Measurements from ENCODE around the gene KHK. TPM values are rescaled to one million over a fixed set of nuclear protein-coding genes. Genes with fewer than 3 reads are reported as not detected.

Gene KHK
- total RNA-seq, 1 donor from 2014 or later = 3.3 TPM

DNA sequence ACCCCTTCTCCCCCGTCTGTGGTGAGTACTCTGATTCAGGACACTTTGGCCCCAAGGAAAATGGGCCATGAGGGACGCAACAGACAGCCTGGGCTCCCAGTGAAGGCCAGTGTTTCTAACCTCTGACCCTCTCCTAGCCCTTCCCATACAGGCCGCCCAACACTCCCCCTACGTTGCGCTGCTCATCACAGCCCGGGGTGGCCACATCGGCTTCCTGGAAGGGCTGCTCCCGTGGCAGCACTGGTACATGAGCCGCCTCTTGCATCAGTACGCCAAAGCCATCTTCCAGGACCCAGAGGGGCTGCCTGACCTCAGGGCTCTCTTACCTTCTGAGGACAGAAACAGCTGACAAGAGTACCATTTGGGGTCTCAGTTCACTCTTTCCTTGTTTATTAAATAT, 43.8 kb downstream of the KHK start:
- H3K36me3 ChIP-seq = no peaks in the 10 kb centered on the region
- no peak overlapping the region for H3K4me2 ChIP-seq
- no peaks in the 10 kb centered on the region for H3K9me3 ChIP-seq (ENCODE audit: low read depth)
- peaks cover 14% of the 10 kb centered on the region for H3K27me3 Mint-ChIP-seq (ENCODE audit: insufficient read depth, low read depth)
- no peak for DNase-seq (ENCODE audit: low spot score)
- peaks cover 6% of the 10 kb centered on the region for H3K4me1 ChIP-seq
- H3F3A ChIP-seq (ENCODE audit: low read depth) = peaks cover 7% of the 10 kb centered on the region
- H3K4me3 Mint-ChIP-seq = no peak overlapping the region
- peaks cover 16% of the 10 kb centered on the region for H3K36me3 Mint-ChIP-seq
- peaks cover 13% of the 10 kb centered on the region for H3K4me1 Mint-ChIP-seq
- no peak overlapping the region for H3K9ac ChIP-seq
- H4K20me1 ChIP-seq (ENCODE audit: low read depth) = peaks cover 15% of the 10 kb centered on the region
- H3K27me3 ChIP-seq = no peaks in the 10 kb centered on the region
- H2AFZ ChIP-seq (replicated peaks) = no peak overlapping the region
- H3K27ac ChIP-seq = no peak overlapping the region
- H3K27ac Mint-ChIP-seq = no peak overlapping the region
- no peaks in the 10 kb centered on the region for H3K9me3 Mint-ChIP-seq
- no peak overlapping the region for H3K4me3 ChIP-seq
- peaks cover 17% of the 10 kb centered on the region for H3K79me2 ChIP-seq (ENCODE audit: low read depth)
- TF ChIP-seq EZH2phosphoT487 (IDR thresholded peaks at IDR 0.05) (no peak), CTCF (IDR thresholded peaks at IDR 0.05) (no peak), EZH2 (IDR thresholded peaks at IDR 0.05) (no peak)

- H3K27me3 Mint-ChIP-seq (ENCODE audit: insufficient read depth, low read depth) = peaks cover 12% of the 10 kb centered on the region
- H3K9me3 ChIP-seq (ENCODE audit: low read depth) = no peaks in the 10 kb centered on the region
- H3K9ac ChIP-seq = no peak overlapping the region
- H3K27ac ChIP-seq = no peak overlapping the region
- no peak overlapping the region for H3K4me2 ChIP-seq
- H3K4me3 Mint-ChIP-seq = no peak overlapping the region
- TF ChIP-seq CTCF (IDR thresholded peaks at IDR 0.05) (no peak), EZH2 (IDR thresholded peaks at IDR 0.05) (no peak), EZH2phosphoT487 (IDR thresholded peaks at IDR 0.05) (no peak)
- peaks cover 6% of the 10 kb centered on the region for H3K4me1 ChIP-seq
- peaks cover 13% of the 10 kb centered on the region for H3K4me1 Mint-ChIP-seq
- no peak for DNase-seq (ENCODE audit: low spot score)
- H3K36me3 ChIP-seq = no peaks in the 10 kb centered on the region
- peaks cover 15% of the 10 kb centered on the region for H4K20me1 ChIP-seq (ENCODE audit: low read depth)
- H3K27ac Mint-ChIP-seq = no peak overlapping the region
- H3K9me3 Mint-ChIP-seq = no peaks in the 10 kb centered on the region
- peaks cover 8% of the 10 kb centered on the region for H3F3A ChIP-seq (ENCODE audit: low read depth)
- peaks cover 17% of the 10 kb centered on the region for H3K79me2 ChIP-seq (ENCODE audit: low read depth)
- no peak overlapping the region for H3K4me3 ChIP-seq
- no peaks in the 10 kb centered on the region for H3K27me3 ChIP-seq
- H3K36me3 Mint-ChIP-seq = peaks cover 16% of the 10 kb centered on the region
- no peak overlapping the region for H2AFZ ChIP-seq (replicated peaks)
These were observed 44.9 kb downstream of the KHK start for GRCh38 chr2:27131429-27131828.

DNA sequence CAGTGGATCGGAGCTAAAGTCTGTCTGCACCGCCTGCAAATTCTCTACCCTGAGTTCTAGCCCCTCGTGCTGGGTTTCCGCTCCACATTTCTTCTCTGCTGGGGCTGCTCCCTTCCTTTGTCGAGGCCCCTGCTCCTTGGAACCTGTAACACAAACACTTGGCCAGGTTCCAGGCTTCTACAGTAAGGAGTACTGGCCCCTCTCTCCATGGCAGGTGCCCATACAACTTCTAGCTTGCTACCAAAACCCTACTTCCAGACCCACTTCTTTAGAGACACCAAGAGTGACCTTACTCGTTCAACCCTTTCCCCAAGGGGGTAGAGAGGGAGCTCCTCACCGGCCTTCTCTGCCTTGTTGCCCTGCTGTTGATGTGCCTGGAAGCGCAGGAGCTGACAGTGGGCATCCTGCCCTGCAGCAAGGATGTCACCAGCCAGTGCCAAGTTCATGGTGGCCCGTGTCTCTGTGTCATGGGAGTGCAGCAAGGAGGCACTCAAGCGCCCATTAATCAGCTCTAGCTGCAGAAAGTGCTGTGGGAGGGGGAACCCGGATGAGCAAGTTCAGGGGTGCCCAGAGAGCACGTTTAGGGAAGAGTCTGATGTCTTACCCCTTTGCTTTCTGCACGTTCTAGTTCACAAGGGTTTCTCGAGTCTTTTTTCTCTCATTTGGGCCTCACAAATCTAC, 46.8 kb downstream of the KHK start:
- Histone ChIP-seq H3K4me1 (peaks cover 6% of the 10 kb centered on the region), H3K27me3 (no peaks in the 10 kb centered on the region), H3K79me2 (ENCODE audit: low read depth) (peaks cover 17% of the 10 kb centered on the region), H3K9me3 (ENCODE audit: low read depth) (no peaks in the 10 kb centered on the region), H3K36me3 (no peaks in the 10 kb centered on the region), H2AFZ (replicated peaks) (no peak overlapping the region), H4K20me1 (ENCODE audit: low read depth) (peaks cover 15% of the 10 kb centered on the region), H3K4me3 (peak overlapping the region; percentile 83), H3K27ac (no peak overlapping the region), H3K9ac (peak overlapping the region; percentile 81), H3K4me2 (peak overlapping the region; percentile 83), H3F3A (ENCODE audit: low read depth) (peaks cover 8% of the 10 kb centered on the region)
- peaks cover 13% of the 10 kb centered on the region for H3K4me1 Mint-ChIP-seq
- no peak overlapping the region for H3K27ac Mint-ChIP-seq
- no peaks in the 10 kb centered on the region for H3K9me3 Mint-ChIP-seq
- TF ChIP-seq CTCF (IDR thresholded peaks at IDR 0.05) = no peak
- no peak for TF ChIP-seq EZH2 (IDR thresholded peaks at IDR 0.05)
- no peak for DNase-seq (ENCODE audit: low spot score)
- H3K4me3 Mint-ChIP-seq = peak overlapping the region; percentile 95
- H3K27me3 Mint-ChIP-seq (ENCODE audit: insufficient read depth, low read depth) = peaks cover 10% of the 10 kb centered on the region
- H3K36me3 Mint-ChIP-seq = peaks cover 16% of the 10 kb centered on the region
